ENCODE data around the gene BCL11A.

DNA sequence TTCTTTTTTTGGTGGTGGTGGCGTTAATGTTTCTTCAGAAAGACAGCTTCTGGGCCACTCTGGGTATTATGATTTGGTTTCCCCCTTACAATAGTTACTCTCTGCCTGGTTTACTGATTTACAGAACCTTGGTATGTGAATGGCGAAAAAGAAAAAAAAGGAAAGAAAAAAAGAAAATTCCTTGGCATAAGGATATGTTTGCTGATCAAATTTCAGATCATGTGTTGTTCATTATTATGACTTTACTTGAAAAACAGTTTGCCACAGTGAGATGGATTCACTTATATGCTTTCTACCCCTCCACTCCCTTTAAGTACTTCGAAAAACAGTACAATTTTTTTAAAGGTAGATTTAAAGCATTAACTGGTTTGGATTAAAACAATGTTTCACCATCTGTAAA, 21.0 kb downstream of the BCL11A start:
- TF ChIP-seq POLR2A (IDR thresholded peaks at IDR 0.05) (no peak), EP300 (IDR thresholded peaks at IDR 0.05) (no peak)
- TF ChIP-seq, protein P1, sequence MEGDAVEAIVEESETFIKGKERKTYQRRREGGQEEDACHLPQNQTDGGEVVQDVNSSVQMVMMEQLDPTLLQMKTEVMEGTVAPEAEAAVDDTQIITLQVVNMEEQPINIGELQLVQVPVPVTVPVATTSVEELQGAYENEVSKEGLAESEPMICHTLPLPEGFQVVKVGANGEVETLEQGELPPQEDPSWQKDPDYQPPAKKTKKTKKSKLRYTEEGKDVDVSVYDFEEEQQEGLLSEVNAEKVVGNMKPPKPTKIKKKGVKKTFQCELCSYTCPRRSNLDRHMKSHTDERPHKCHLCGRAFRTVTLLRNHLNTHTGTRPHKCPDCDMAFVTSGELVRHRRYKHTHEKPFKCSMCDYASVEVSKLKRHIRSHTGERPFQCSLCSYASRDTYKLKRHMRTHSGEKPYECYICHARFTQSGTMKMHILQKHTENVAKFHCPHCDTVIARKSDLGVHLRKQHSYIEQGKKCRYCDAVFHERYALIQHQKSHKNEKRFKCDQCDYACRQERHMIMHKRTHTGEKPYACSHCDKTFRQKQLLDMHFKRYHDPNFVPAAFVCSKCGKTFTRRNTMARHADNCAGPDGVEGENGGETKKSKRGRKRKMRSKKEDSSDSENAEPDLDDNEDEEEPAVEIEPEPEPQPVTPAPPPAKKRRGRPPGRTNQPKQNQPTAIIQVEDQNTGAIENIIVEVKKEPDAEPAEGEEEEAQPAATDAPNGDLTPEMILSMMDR (IDR thresholded peaks at IDR 0.05): no peak
